Left cardiac atrium (tissue), 4 donors: ENCODE measurements around the gene CCDC40. TPM values are rescaled to one million over a fixed set of nuclear protein-coding genes. Genes with fewer than 3 reads are reported as not detected.

Experiments
- ATAC-seq, 2 donors: fragments of 200-7000 bp; cut with Tn5 transposase; one replicate each; pipeline ENCODE4 v1.9.1; 2020; ENCODE audit warnings: mild to moderate bottlenecking in 2 of 2, moderate library complexity in 2 of 2
- DNase-seq: peaks from one replicate; pipeline ENCODE4 v3.0.0-alpha.2; 2020
- intact Hi-C, 2 donors: fragments of 100-400 bp; cut with DNase I; formaldehyde crosslinking; loops; one replicate each; pipeline versions ENCODE4 v1.14.1 to v1.15.1; 2022 to 2023
- total RNA-seq, 2 donors: library from RNA; stranded (reverse); fragmentation: NEBNext Ultra II Directional; extraction: Animal tissue kit (Norgen Biotek cat#: 25700); gene quantifications; one replicate each; pipeline ENCODE4 v1.2.1, GENCODE V29; 2021
- donor health status: DM: no; HTN: yes; CAD: no.
- donor health status: DM: no; HTN: yes; CAD: no; lungs with severe emphysema.
- donor health status: DM: yes; HTN: yes; CAD: no.
- donor health status: Dilated cardiomyopathy.

Gene CCDC40
- total RNA-seq, 2 donors from 2014 or later: 5.9 to 9.8 TPM

DNA sequence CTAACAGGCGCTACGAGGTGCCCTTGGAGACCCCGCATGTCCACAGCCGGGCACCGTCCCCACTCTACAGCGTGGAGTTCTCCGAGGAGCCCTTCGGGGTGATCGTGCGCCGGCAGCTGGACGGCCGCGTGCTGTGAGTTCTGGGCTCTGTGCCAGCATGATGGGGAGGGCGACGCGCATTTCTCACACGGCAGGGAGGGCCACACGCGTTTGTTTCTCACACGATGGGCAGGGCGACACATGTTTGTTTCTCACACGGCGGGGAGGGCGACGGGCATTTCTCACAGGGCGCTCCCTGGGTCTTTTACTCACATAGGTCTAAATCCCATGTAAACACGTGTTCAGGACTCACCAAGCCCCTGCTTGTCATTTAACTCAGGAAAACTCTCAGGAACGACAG, 69.3 kb downstream of the CCDC40 start:
- intact Hi-C loops: no loop called here
- no peak for ATAC-seq
- DNase-seq: no peak

DNA sequence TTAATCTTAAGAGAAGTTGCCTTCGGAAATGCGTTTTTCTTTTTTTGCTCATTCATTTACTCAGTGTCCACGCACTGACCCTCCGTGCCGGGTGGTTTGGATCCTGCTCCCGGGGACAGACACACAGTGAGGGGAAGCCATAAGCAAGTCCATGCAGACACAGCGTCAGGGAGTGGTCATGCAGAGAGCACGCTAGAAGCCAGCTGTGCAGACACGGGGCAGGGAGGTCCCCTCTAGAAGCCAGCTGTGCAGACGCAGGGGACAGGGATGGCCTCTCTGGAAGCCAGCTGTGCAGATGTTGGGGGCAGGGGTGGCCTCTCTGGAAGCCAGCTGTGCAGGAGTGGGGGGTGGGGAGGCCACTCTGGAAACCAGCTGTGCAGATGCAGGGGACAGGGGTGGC, 69.7 kb downstream of the CCDC40 start:
- DNase-seq (no peak), ATAC-seq (no peak)
- intact Hi-C loops: no loop called here

DNA sequence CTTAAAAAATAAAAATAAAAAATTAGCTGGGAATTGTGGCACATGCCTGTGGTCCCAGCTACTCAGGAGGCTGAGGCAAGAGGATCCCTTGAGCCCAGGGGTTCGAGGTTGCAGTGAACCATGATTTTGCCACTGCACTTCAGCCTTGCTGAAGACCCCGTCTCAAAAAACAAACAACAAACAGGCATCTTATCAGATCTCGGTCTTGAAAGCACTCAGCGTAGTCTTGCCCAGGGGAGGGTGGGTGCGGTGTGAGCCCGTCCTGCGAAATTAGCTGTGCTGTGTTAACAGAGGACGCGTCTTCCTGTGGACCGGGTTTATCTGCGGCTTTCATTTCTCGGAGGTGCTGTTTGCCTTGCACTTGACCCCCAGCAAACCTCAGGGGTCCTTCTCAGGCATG, 70.3 kb downstream of the CCDC40 start:
- ATAC-seq (no peak), DNase-seq (no peak)
- intact Hi-C loops: no loop called here

DNA sequence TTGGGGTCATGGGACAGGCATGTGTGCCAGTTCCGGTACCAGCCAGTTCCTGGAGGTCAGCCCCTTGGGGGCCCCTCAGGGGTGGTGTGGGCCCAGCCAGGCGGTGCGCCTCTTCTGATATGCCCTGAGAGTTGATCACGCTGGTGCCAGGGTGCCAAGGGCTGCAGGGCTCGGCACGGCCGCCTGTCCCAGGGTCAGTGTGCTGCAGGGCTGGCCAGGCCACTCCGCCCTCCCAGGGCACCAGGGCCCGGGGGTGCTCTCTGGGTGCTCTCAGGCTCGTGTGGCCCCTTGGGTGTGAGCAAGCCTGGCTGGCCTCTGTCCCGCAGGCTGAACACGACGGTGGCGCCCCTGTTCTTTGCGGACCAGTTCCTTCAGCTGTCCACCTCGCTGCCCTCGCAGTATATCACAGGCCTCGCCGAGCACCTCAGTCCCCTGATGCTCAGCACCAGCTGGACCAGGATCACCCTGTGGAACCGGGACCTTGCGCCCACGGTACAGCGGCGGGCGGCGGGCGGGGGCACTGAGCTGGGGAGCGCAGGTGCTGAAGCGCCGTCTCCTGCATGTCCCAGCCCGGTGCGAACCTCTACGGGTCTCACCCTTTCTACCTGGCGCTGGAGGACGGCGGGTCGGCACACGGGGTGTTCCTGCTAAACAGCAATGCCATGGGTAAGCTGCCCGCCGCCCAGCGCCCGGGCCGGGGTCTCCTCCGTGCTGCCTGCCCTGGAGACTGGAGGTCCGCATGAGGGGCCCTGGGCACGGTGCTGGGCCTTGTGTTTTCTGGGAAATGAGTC, 71.0 kb downstream of the CCDC40 start:
- DNase-seq (no peak), ATAC-seq (no peak)
- intact Hi-C loops: no loop called here

DNA sequence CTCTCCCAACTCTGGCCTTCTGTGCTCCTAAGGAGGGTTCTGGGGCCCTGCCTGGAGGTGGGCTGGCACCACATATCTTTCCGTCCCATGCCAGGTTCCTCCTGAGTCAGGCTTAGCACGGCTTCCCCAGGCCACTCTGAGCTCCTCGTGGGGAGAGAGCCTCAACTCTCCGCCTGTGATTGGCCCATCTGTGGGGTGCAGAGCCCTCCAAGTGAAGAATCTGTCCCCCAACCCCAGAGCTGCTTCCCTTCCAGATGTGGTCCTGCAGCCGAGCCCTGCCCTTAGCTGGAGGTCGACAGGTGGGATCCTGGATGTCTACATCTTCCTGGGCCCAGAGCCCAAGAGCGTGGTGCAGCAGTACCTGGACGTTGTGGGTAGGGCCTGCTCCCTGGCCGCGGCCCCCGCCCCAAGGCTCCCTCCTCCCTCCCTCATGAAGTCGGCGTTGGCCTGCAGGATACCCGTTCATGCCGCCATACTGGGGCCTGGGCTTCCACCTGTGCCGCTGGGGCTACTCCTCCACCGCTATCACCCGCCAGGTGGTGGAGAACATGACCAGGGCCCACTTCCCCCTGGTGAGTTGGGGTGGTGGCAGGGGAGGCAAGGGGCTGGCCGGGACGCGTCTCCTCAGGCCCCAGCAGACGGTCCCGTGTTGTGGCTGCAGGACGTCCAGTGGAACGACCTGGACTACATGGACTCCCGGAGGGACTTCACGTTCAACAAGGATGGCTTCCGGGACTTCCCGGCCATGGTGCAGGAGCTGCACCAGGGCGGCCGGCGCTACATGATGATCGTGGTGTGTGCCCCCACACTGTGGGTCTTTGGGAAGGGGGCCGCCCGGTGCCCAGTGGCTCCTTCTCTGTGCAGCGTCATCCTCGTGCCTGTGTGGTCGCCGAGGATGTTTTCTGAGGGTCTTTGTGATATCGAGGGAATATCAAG, 71.9 kb downstream of the CCDC40 start:
- DNase-seq (no peak), ATAC-seq (no peak)
- intact Hi-C loops: no loop called here

DNA sequence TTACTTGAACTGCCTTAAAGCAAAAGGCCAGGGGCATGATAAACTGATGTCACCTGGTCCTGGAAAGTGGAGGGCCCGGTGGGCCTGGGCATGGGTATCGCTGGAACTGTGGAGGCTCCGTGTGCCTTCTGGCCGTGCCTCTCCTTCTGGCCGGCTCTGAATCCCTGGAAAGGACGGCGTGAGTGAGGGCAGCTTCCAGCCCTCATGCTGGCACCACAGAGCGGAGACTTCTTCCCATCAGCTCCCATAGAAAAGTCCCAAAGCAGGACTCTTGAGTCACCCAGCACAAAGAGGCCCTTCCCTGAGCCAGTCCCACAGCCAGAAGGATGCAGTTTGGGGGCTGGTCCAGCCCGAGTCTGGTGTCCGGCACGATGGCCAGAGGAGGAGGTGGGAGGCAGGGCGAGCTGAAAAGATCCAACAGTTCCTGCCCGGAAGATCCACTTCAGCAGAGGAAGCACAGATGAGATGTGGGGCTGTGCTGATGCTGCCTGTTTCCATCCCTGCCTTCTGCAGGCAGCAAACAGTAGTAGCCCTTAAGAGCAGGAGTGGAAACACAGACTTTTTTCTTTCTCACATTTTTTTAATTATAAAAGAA, 72.7 kb downstream of the CCDC40 start:
- ATAC-seq (no peak), DNase-seq (no peak)
- intact Hi-C loops: no loop called here

DNA sequence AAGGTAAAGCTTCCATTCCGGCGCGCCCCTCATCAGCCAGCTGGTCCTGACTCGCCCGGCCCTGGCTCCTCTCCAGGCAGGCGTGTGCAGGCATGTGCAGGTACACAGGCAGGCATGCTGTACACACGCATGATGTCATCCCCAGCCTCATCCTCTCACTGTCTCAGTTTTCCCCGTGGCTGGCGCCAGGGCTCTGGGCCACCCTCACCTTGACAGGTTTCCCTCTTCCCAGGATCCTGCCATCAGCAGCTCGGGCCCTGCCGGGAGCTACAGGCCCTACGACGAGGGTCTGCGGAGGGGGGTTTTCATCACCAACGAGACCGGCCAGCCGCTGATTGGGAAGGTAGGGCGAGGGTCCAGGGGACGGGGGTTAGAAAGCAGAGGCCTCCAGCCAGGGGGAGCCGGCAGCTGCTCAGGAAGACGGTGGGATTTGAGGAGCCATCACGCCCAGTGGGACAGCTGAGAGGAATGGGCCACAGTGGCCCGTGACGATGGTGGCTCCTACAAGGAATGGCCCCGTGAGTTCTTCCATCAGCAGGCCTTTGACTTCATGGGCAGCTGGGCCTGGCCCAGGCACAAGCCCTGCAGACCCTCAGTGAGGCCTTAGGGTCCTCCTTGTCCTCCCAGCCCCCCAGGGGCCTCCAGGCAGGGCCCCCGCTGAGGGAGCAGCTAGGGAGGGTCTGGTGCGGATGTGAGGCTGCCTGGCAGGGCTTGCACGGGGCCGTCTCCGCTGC, 73.4 kb downstream of the CCDC40 start:
- ATAC-seq (no peak), DNase-seq (no peak)
- intact Hi-C loops: no loop called here

DNA sequence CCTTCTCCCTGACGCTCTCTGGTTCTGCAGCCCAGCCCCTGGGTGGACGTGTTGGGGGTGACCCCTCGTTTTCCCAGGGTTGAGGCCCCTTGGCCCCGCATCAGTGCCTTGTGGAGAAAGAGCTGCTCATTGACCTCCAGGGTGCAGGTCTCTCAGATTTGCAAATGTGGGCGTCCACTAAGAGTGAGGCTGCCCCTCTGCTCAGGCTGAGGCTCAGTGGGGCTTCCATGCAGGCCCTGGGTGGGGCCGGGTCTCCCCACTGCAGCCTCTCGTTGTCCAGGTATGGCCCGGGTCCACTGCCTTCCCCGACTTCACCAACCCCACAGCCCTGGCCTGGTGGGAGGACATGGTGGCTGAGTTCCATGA, 74.0 kb downstream of the CCDC40 start:
- ATAC-seq: no peak
- intact Hi-C loops: no loop called here
- DNase-seq: no peak

DNA sequence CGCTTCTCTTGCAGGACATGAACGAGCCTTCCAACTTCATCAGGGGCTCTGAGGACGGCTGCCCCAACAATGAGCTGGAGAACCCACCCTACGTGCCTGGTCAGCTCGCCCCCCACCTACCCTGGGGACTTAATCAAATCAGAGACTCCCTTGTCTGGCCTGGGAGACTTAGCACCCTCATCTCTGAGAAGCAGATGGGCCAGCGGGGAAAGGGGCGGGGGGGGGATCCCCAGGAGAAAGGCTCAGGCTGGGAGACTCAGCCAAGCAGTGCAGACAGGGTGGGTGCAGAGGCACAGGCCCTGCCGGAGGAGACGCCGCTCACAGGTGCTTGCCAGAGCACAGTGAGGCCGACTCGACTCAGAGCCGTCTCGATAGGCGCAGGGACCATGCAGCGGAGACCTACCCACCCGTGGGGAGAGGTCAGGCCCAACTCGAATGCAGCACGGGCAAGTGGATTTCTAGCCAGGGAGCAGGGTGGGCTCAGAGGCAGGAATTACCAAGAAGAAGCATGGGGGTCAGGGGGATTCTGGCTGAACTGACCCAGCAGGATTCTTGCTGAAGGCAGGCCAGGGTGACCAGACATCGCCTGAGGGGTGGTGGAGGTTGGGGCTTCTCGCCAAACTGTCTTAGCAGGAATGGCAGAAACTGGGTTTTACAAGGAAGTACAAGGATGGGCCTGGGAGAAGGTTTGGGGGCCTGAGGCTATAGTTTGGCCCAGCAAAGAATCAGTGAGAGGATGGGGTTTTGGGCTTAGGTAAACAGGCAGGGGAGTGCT, 74.7 kb downstream of the CCDC40 start:
- DNase-seq (no peak), ATAC-seq (no peak)
- intact Hi-C loops: no loop called here

DNA sequence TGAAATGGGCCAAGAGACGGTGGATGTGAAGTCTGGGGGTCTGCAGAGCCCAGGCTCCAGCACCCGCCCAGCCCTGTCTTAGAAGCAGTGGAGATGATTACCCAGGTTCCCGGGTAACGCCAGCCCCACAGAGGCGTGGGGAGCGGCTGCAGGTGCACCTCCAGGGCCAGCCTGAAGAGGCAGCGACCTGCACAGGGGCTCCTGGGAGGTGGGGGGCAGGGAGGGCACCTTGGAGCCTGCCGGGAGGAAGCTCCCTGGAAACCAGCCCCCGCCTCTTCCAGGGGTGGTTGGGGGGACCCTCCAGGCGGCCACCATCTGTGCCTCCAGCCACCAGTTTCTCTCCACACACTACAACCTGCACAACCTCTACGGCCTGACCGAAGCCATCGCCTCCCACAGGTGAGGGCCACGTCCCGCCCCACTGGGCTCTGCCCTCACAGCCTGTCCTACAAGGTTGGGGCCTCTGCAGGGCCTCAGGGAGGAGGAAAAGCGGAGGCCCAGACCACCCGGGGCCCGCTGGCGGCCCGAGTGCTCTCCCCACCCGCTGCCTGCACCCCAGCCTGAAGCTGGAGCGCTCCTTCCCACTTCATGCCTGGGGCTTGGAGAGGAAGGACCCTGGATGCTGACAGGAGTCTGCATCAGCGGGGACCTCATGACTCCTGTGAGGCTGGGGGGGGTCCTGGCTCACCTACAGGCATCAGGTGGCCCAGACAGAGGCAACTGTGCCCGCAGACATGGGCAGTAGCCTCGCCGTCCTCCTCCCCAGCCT, 75.4 kb downstream of the CCDC40 start:
- DNase-seq (no peak), ATAC-seq (no peak)
- intact Hi-C loops: no loop called here

DNA sequence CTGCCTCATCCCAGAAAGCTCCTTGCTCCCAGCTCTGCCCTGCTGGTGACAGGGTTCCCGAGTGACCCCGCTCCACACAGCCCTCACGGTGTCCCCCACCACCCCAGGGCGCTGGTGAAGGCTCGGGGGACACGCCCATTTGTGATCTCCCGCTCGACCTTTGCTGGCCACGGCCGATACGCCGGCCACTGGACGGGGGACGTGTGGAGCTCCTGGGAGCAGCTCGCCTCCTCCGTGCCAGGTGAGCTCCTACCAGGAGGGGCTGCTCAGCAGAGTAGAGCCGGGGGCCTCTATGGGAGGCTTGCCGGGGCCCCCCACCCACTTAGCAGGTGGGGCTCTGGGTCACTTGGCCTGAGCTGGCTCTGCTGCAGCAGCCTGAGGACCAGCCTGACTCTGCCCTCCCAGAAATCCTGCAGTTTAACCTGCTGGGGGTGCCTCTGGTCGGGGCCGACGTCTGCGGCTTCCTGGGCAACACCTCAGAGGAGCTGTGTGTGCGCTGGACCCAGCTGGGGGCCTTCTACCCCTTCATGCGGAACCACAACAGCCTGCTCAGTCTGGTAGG, 76.1 kb downstream of the CCDC40 start:
- ATAC-seq (no peak), DNase-seq (no peak)
- intact Hi-C loops: no loop called here

DNA sequence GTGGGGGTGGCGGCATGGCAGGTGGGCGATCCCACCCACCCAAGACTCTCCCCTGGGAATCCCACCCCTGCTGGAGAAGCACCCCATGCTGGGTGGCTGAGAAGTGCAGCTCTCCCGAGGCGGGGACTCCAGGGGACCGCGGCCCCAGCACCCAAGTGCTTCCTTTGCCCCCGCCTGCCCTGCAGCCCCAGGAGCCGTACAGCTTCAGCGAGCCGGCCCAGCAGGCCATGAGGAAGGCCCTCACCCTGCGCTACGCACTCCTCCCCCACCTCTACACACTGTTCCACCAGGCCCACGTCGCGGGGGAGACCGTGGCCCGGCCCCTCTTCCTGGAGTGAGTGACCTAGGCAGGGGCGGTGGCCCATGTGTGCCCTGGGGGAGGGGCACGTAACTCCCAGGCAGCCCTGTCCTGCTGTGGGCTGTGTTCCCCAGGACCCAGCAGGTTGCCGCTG, 76.6 kb downstream of the CCDC40 start:
- intact Hi-C loops: no loop called here
- no peak for ATAC-seq
- no peak for DNase-seq

DNA sequence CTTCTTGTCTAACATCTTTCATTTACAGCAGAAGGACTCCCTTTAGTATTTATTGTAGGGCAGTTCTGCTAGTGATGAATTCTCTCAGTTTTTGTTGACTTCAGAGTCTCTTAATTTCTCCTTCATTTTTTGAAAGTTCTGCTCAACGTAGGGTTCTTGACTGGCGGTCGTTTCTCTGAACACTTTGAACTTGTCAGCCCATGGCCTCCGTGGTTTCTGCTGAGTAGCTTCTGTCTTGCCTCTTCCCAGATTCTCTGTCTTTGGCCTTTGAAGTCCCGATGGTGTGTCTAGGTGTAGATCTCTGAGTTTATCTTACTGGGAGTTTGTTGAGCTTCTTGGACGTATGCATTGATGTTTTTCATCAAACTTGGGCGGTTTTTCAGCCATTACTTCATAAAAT, 78.3 kb downstream of the CCDC40 start:
- ATAC-seq: no peak
- intact Hi-C loops: no loop called here
- DNase-seq: no peak

DNA sequence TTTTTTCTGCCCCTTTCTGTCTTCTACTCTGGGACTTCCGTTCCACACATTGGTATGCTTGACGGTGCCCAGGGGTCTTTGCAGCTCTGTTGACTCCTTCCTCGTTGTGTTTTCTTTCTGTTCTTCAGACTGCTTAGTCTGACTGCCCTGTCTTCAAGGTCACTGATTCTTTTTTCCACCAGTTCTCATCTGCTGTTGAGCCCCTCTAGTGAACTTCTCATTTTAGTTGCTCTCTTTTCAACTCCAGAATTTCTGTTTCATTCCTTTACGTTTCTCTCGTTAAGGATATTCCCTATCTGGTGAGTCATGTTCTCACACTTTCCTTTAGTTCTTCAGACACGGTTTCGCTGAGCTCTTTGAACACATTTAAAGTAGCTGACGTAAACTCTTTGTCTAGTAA, 78.7 kb downstream of the CCDC40 start:
- no peak for DNase-seq
- no peak for ATAC-seq
- intact Hi-C loops: no loop called here

DNA sequence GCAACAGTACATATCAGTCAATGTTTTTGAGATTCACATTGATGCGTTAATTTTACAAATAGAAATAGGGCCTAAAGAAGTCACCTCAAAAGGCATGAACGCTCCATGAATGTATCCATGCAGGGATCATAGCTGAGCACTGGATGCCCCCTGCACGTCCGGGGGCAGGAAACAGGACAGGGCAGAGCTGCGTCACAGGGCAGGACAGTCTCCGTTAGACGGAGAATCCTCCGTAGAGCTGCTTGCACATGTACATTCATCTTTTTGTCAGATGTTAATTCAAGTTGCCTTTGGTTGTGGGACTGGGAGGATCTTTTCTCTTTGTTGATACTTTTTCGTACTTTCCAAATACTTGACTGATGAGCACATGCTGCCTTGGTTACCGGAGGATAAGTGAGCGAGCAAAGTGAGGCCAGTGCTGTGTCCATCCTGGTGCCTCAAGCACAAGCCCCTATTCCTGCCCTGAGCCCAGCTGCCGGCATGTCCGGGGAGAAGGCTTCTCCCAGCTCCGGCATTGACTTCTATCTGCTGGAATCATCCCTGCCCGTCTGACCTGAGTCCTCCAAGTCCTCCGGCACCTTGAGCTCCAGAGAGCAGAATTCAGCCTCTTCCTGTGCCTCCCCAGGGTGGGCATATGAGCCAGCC, 80.0 kb downstream of the CCDC40 start:
- no peak for ATAC-seq
- no peak for DNase-seq
- intact Hi-C loops: no loop called here

DNA sequence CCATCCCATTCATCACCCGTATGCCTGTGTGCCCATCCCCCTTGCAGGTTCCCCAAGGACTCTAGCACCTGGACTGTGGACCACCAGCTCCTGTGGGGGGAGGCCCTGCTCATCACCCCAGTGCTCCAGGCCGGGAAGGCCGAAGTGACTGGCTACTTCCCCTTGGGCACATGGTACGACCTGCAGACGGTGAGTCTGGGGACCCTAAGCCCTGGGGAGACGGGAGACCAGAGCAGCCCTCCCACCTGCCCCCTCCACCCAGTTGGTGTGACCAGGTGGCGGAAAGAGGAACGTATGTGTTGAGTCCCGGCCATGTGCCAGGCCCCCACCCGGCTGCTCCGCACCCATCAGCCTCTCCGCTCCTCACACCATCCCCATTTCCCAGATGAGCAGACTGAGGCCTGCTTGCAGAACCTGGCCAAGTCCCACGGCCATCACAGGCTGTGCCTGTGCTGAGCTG, 80.5 kb downstream of the CCDC40 start:
- ATAC-seq (no peak), DNase-seq (no peak)
- intact Hi-C loops: no loop called here
